Ishikawa (cell line): ENCODE measurements around the gene TIAM2.

ENCODE experiments used
- TEAD4 ChIP-seq: IDR thresholded peaks from 2 replicates; pipeline ENCODE4 v1.6.1; 2012
- USF1 ChIP-seq: IDR thresholded peaks from 2 replicates; pipeline ENCODE4 v1.6.1; 2012
- YY1 ChIP-seq: IDR thresholded peaks from 2 replicates; pipeline ENCODE4 v1.6.1; 2012; ENCODE audit warnings: low read depth
- TF ChIP-seq, protein P1 (sequence below): IDR thresholded peaks from 2 replicates; pipeline ENCODE4 v1.6.1; 2012

GRCh38 chr6:155260686-155261085, 265.6 kb downstream of the TIAM2 start:
- TF ChIP-seq USF1 (no peak), TEAD4 (no peak), YY1 (no peak)
- TF ChIP-seq, protein P1, sequence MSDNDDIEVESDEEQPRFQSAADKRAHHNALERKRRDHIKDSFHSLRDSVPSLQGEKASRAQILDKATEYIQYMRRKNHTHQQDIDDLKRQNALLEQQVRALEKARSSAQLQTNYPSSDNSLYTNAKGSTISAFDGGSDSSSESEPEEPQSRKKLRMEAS: no peak
